ENCODE results near the gene PPP1R18.
A peak's percentile ranks its signal among the peaks of the same experiment; 100 is the strongest.

PPP1R18 gene

DNA sequence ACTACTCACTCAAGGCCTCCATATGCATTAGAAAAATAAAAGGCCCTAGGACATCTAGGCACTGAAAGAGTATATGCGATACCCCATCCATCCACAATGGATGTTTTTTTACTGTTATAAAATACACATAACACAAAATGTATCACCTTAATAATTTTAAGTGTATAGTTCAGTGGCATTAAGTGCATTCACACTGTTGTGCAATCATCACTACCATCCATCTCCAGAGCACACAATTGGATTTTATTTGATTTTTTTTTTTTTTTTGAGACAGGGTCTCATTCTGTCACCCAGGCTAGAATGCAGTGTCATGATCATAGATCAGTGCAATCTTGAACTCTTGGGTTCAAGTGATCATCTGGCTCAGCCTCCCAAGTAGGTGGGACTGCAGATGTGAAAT is 27.8 kb upstream of the PPP1R18 start:
- no peak for DNase-seq (ENCODE audit: low spot score)
- no peak for TF ChIP-seq CTCF (IDR thresholded peaks at IDR 0.05; ENCODE audit: extremely low read depth, missing control alignments)

- no peak for DNase-seq (ENCODE audit: low spot score)
- no peak for TF ChIP-seq CTCF (IDR thresholded peaks at IDR 0.05; ENCODE audit: extremely low read depth, missing control alignments)
Observed at GRCh38 chr6:30712441-30712945, 26.0 kb upstream of the PPP1R18 start.

GRCh38 chr6:30711758-30712380 is 25.4 kb upstream of the PPP1R18 start:
- TF ChIP-seq CTCF (IDR thresholded peaks at IDR 0.05; ENCODE audit: extremely low read depth, missing control alignments): no peak
- DNase-seq (ENCODE audit: low spot score): peak; percentile 48

DNA sequence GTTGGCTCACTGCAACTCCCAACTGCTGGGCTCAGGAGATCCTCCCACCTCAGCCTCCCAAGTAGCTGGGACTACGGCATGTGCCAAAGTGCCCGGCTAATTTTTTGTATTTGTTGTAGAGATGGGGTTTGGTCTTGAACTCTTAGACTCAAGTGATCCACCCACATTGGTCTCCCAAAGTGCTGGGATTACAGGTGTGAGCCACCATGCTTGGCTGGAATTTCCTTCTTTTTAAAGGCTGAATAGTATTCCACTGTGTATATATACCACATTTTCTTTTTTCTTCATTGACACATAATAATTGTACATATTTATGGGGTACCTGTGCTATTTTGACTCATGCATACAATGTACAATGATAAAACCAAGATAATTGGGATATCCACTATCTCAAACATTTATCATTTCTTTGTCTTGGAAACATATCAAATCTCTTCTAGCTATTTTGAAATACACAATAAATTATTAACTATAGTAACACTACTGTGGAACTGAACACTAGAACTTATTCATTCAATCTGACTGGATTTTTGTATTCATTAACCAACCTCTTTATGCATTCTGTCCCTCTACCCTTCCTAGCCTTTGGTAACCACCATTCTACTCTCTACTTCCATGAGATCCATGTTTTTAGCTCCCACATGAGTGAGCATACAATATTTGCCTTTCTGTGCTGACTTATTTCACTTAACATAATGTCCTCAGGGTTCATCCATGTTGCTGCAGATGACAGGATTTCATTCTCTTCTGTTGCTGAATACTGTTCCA is 22.8 kb upstream of the PPP1R18 start:
- no peak for TF ChIP-seq CTCF (IDR thresholded peaks at IDR 0.05; ENCODE audit: extremely low read depth, missing control alignments)
- DNase-seq (ENCODE audit: low spot score): no peak

DNA sequence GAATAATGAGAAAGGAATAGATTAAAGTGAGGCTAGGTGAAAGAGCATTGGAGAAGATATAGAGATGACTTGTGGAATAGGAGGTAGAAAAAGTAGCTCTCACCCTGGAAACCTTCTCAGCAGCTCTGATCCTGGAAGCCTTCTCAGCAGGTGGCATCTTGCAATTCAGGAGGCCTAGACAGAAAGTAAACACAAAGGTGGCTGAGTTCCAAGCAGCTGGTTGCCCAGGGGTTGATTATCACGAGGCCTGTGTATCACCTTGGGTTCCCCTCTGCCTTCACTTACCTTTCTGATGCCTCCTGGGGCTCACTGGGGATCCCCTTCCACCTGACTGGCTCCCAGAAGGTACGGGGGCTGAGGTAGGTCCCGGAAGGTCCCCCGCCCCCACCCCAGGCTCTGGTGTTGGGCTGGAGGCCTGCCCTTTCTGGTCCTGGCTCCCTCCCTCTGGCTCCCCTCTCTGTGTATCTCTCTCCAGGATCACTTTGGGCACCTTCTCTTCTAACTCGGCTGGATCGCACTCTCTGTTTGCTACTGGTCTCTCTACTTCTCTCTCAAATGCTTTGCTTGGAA is 20.9 kb upstream of the PPP1R18 start:
- no peak for TF ChIP-seq CTCF (IDR thresholded peaks at IDR 0.05; ENCODE audit: extremely low read depth, missing control alignments)
- no peak for DNase-seq (ENCODE audit: low spot score)

- no peak for DNase-seq (ENCODE audit: low spot score)
- no peak for TF ChIP-seq CTCF (IDR thresholded peaks at IDR 0.05; ENCODE audit: extremely low read depth, missing control alignments)
Observed at GRCh38 chr6:30705620-30706019, 19.2 kb upstream of the PPP1R18 start.

- TF ChIP-seq CTCF (IDR thresholded peaks at IDR 0.05; ENCODE audit: extremely low read depth, missing control alignments): no peak
- DNase-seq (ENCODE audit: low spot score): no peak
Observed at GRCh38 chr6:30703821-30704220, 17.4 kb upstream of the PPP1R18 start.
